GM12878 (cell line): Measurements from ENCODE around the gene ST7. TPM values are rescaled to one million over a fixed set of nuclear protein-coding genes. Genes with fewer than 3 reads are reported as not detected.

Experiments
- CBX5 ChIP-seq: sonication (generic); IDR thresholded peaks from 2 replicates; pipeline ENCODE4 v1.6.1; 2016; ENCODE audit warnings: low read depth, moderate library complexity, mild to moderate bottlenecking, inconsistent platforms
- CHD1 ChIP-seq: IDR thresholded peaks from 2 replicates; pipeline ENCODE4 v1.6.1; 2012; ENCODE audit warnings: low read depth, low read length, improper control_type of control experiment
- CHD2 ChIP-seq: IDR thresholded peaks from 2 replicates; pipeline ENCODE4 v1.6.1; 2011; ENCODE audit warnings: low read depth, low read length, improper control_type of control experiment, borderline replicate concordance
- E2F8 ChIP-seq: fragments of 450-650 bp; IDR thresholded peaks from 2 replicates; pipeline ENCODE4 v1.6.1; 2018; ENCODE audit warnings: mild to moderate bottlenecking, low read depth, moderate library complexity; ENCODE audit not compliant: partially characterized antibody
- HSF1 ChIP-seq: fragments of 150-350 bp; IDR thresholded peaks from 2 replicates; pipeline ENCODE4 v1.6.1; 2014; ENCODE audit warnings: mild to moderate bottlenecking, low read depth, low read length
- NFYB ChIP-seq: IDR thresholded peaks from 2 replicates; pipeline ENCODE4 v1.6.1; 2011; ENCODE audit warnings: low read depth, mild to moderate bottlenecking, low read length, improper control_type of control experiment, moderate library complexity; ENCODE audit not compliant: insufficient read depth
- PAX5 ChIP-seq: IDR thresholded peaks from 2 replicates; pipeline ENCODE4 v1.6.1; 2011; ENCODE audit warnings: low read depth, low read length, borderline replicate concordance
- POU2F2 ChIP-seq: IDR thresholded peaks from 3 replicates; pipeline ENCODE4 v1.6.1; 2011; ENCODE audit warnings: low read depth, mild to moderate bottlenecking, low read length, borderline replicate concordance
- PRDM15 ChIP-seq: fragments of 450-650 bp; formaldehyde crosslinking; IDR thresholded peaks from 2 replicates; pipeline ENCODE4 v1.4.0; 2020; ENCODE audit warnings: mild to moderate bottlenecking, moderate library complexity
- RCOR1 ChIP-seq: conservative IDR thresholded peaks from 2 replicates; pipeline ENCODE4 v1.6.1; 2012; ENCODE audit warnings: low read depth, low read length, improper control_type of control experiment
- RFX5 ChIP-seq: IDR thresholded peaks from 2 replicates; pipeline ENCODE4 v1.6.1; 2011; ENCODE audit warnings: low read depth, low read length, improper control_type of control experiment
- SIX5 ChIP-seq: IDR thresholded peaks from 2 replicates; pipeline ENCODE4 v1.6.1; 2011; ENCODE audit warnings: mild to moderate bottlenecking, low read depth, low read length, moderate library complexity; ENCODE audit not compliant: severe bottlenecking
- SRF ChIP-seq, 2 experiments: IDR thresholded peaks; 2 replicates each; pipeline ENCODE4 v1.6.1; 2011; ENCODE audit warnings: low read depth in 2 of 2, low read length in 2 of 2, mild to moderate bottlenecking in 1 of 2, moderate library complexity in 1 of 2
- TCF3 ChIP-seq: IDR thresholded peaks from 2 replicates; pipeline ENCODE4 v1.6.1; 2012; ENCODE audit warnings: low read depth, mild to moderate bottlenecking, low read length, borderline replicate concordance; ENCODE audit not compliant: insufficient read depth
- TCF7 ChIP-seq: IDR thresholded peaks from 2 replicates; pipeline ENCODE4 v1.6.1; 2014; ENCODE audit warnings: antibody characterized with exemption, borderline replicate concordance
- ZBED1 ChIP-seq: IDR thresholded peaks from 2 replicates; pipeline ENCODE4 v1.6.1; 2016; ENCODE audit warnings: borderline replicate concordance
- polyA plus RNA-seq, 11 experiments: library from polyadenylated mRNA; depleted of rRNA in 4 of 11; unstranded in 6 of 11; stranded (reverse) in 5 of 11; fragments of >200 nt; fragmentation: Nextera tagmentation in 4 of 11; fragmentation: Illumina TruSeq in 1 of 11; extraction: Ambion mirVana in 4 of 11; extraction: Trizol in 1 of 11; gene quantifications; 1 replicate in 1 of 11; 2 replicates in 10 of 11; pipeline versions ENCODE4 v1.2.1 to v1.2.3, GENCODE V29; 2011 to 2016; ENCODE audit warnings: inconsistent platforms in 2 of 11, missing spikeins in 2 of 11, low read depth in 1 of 11
- total RNA-seq, 4 experiments: library from RNA; depleted of rRNA in 3 of 4; stranded (reverse); fragments of >200 nt in 3 of 4; fragmentation: Illumina TruSeq in 1 of 4; extraction: Trizol in 1 of 4; gene quantifications; 2 replicates each; pipeline versions ENCODE4 v1.2.1 to v1.2.3, GENCODE V29; 2013 to 2021
- TF ChIP-seq, protein P1 (sequence below): fragments of 450-650 bp; IDR thresholded peaks from 2 replicates; pipeline ENCODE4 v1.6.1; 2014; ENCODE audit warnings: mild to moderate bottlenecking
- TF ChIP-seq, protein P2 (sequence below): IDR thresholded peaks from 2 replicates; pipeline ENCODE4 v1.6.1; 2011; ENCODE audit warnings: mild to moderate bottlenecking, low read depth, low read length, moderate library complexity; ENCODE audit not compliant: insufficient replicate concordance

ST7 gene
- total and polyA plus RNA-seq, 10 of the 15 experiments (the other 5 are each of a cell fraction or from before 2014, with no cell fraction given), result 27.7 to 76.4 (median 53.6) TPM

DNA sequence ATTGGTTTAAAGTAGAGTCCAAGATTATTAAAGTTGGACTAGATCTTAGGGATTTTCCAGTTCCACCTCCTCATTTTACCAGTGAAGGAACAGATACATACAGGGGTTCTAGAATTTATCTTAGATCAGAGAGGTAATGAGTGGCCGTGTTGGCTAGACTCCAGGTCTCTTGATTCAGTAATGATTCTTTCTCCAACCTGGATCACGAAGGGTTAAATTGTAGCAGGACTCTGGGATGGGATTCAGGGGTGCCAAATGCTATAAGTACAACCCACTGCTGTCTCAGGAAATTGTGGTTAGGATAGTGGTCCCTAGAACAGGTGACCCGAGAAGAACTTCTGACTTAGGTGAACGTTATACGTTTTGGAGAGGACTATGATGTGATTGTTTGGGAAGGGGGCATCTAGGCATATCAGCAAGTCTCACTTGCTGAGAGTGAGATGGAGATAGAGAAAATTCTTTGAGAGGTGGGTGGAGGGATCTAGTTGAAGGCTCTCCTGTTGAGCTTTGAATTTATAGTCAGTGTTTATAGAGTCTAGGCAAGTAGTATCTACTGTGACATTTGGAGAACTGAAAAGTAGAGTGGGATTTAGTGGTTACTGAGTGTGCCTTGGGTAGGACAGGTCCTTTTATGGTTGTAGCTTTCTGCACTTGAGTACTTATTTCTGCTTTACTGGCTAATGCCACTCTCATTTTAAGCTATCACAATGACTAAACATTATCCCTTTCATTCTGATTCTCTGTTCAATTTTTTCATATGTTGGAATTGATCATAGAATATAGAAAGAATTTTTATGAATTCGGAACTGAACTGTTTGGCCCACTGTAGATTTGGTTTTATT, 58.3 kb downstream of the ST7 start (continued):
- TF ChIP-seq PRDM15 (CRISPR knock-in tag), result no peak
- 0 out of 2 replicates have a peak, but pooled peaks have one; percentile 33 for TF ChIP-seq CHD2
- TF ChIP-seq SRF (IDR thresholded peaks at IDR 0.05; ENCODE audit: low read depth in 2 of 2, low read length in 2 of 2), result peak; percentile 62 to 96
- TF ChIP-seq ZBED1, result no peak
- TF ChIP-seq, protein P1, sequence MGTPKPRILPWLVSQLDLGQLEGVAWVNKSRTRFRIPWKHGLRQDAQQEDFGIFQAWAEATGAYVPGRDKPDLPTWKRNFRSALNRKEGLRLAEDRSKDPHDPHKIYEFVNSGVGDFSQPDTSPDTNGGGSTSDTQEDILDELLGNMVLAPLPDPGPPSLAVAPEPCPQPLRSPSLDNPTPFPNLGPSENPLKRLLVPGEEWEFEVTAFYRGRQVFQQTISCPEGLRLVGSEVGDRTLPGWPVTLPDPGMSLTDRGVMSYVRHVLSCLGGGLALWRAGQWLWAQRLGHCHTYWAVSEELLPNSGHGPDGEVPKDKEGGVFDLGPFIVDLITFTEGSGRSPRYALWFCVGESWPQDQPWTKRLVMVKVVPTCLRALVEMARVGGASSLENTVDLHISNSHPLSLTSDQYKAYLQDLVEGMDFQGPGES, result no peak
- TF ChIP-seq CHD1, result no peak
- no peak for TF ChIP-seq RCOR1
- TF ChIP-seq SIX5, result peak; percentile 24
- TF ChIP-seq E2F8, result no peak
- TF ChIP-seq NFYB, result no peak
- TF ChIP-seq RFX5, result no peak
- 0 out of 2 replicates have a peak, but pooled peaks have one; percentile 51 for TF ChIP-seq TCF3
- TF ChIP-seq HSF1, result no peak
- TF ChIP-seq, protein P2, sequence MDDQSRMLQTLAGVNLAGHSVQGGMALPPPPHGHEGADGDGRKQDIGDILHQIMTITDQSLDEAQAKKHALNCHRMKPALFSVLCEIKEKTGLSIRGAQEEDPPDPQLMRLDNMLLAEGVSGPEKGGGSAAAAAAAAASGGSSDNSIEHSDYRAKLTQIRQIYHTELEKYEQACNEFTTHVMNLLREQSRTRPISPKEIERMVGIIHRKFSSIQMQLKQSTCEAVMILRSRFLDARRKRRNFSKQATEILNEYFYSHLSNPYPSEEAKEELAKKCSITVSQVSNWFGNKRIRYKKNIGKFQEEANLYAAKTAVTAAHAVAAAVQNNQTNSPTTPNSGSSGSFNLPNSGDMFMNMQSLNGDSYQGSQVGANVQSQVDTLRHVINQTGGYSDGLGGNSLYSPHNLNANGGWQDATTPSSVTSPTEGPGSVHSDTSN, result no peak
- peak; percentile 48; the same call in 1 of the 2 replicates for TF ChIP-seq CBX5
- peak; percentile 86 for TF ChIP-seq PAX5
- peak; percentile 70; the same call in 1 of the 2 replicates for TF ChIP-seq TCF7
- TF ChIP-seq POU2F2, result peak; percentile 74
